GM18909 (cell line): ENCODE measurements around the gene C8B.

Experiments used
- ATAC-seq: cut with Tn5 transposase; IDR thresholded peaks from one replicate; pipeline ENCODE4 v1.9.1; 2021; ENCODE audit warnings: mild to moderate bottlenecking; ENCODE audit not compliant: unreplicated experiment, poor library complexity

Gene C8B

GRCh38 chr1:56965916-56966697 lies at the start of gene C8B:
Gene C8B, minus strand, starts transcription at chr1:56966015. Its CDS starts 67 bp downstream, at chr1:56965948.
- ATAC-seq, result no peak

DNA sequence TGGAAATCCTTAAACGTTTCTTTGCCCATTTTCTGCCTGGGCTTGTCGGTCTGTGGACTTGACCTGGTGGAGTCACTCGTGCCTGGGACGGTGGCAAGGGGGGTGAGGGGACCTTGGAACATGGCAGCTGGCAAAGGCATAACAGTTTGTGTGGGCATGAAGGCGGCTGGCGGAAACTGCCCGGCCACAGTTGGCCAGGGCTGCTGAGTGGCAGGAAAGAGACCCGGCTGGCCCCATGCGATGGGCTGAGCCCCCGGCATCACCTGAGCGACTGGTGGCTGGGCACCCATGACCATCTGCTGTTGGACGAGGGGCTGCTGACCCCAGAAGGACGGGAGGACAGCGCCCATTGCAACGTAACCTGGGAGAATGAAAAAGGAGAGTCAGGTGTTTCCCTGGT lies 49.3 kb upstream of the C8B start:
- no peak for ATAC-seq

DNA sequence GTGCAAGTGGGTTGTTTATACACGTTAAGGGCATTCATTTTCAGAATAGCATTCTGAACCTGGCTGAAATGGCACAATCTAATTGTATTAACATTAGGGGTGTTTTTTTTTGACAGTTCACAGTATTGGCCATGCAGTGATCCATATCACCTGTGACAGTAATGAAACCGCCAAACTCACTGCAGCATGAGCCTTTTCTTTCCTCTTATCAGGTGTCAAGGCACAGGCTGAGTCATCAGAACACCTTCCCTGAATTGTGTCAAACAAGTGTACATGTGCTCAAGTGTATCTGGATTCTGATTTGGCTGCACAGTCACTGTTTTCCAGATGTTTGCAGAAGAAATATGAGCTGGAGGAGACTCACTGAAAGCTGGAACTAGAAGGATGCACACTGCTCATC lies 47.7 kb upstream of the C8B start:
- ATAC-seq, result no peak

- ATAC-seq, result no peak
Measured at GRCh38 chr1:57012315-57012714, 46.5 kb upstream of the C8B start.

DNA sequence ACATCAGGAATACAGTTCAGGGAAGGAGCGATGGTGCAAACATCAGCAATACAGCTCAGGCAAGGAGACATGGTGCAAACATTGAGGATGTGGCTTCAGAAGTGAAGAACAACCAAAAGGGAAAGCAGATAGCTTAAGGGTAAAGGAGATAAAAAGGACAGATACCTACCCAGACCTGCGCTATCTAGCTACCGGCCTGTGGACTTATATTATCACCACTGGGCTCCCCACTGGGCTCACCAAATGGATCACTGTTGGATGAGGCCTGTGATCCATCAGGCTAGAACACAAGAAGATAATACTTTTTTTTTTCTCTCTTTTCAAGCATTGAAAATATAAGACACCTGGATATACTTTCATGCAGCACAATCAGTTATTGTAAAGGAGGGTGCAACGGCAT lies 44.7 kb upstream of the C8B start:
- no peak for ATAC-seq

- no peak for ATAC-seq
Measured at GRCh38 chr1:57007948-57008347, 42.1 kb upstream of the C8B start.

- no peak for ATAC-seq
Measured at GRCh38 chr1:57007472-57007871, 41.7 kb upstream of the C8B start.

GRCh38 chr1:57003398-57004139 lies 37.8 kb upstream of the C8B start:
- ATAC-seq, result no peak

DNA sequence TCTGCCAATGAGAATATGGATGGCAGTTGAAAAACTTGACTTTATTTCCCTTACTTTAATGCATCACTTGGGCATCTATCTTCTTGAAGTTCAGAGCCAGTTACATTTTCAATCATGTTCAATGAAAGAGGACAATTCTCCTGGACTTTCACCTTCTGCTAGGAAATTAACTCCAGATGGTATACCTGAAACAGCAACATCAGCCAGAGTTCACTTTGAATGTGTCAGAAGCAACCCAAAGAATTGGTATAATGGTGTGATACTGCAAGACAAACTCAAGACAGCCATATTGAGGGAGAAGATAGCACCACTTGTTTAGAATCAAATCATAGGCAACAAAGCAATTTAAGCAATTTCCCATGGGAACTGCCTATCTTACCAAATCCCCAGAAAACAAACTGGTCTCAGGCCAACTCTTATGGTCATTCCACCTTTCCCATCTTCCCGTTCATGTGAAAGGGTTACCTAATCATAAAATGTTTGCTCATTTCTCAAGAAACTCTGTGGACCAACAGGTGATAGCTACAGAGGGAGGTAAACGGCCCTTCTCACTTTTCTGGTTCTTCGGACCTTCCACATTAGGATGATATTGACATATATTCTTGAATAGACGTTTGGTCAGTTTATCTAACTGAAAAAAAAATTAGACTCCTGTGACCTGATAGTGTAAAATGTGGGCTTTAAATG lies 29.7 kb upstream of the C8B start:
- ATAC-seq, result no peak

DNA sequence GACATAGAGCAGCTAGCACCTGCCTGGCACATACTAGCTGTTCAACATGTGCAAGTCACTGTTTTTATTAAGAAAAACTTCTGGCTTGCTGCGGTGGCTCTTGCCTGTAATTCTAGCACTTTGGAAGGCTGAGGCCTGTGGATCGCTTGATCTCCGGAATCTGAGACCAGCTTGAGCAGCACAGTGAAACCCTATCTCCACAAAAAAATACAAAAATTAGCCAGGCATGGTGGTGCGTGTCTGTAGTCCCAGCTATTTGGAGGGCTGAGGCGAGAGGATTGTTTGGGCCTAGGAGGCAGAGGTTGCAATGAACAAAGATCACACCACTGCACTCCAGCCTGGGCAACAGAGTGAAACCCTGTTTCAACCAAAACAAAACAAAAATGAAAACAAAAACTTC lies 27.7 kb upstream of the C8B start:
- no peak for ATAC-seq

- ATAC-seq, result no peak
Measured at GRCh38 chr1:56992318-56993125, 26.7 kb upstream of the C8B start.

GRCh38 chr1:56991576-56991975 lies 25.8 kb upstream of the C8B start:
- ATAC-seq, result no peak

GRCh38 chr1:56986397-56986796 lies 20.6 kb upstream of the C8B start:
- ATAC-seq, result no peak

DNA sequence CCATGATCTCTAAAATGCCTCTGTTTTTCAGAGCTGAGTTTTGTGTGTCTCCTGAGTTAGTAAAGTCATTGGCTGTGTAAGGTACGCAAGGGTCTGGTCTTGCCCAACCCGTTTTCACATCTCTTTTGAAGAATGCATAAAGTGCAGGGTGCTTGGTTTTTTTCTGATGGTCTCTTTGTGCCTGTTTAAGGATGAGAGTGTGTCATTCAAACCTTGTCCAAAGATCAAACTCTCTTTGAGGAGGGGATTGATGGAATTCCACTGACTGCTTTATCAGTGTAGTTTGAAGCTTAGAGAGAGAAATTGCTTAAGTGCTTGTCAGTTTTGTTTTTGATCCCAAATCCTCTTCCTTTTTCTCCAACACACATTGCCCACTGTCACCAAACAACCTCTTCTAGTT lies 20.0 kb upstream of the C8B start:
- no peak for ATAC-seq

DNA sequence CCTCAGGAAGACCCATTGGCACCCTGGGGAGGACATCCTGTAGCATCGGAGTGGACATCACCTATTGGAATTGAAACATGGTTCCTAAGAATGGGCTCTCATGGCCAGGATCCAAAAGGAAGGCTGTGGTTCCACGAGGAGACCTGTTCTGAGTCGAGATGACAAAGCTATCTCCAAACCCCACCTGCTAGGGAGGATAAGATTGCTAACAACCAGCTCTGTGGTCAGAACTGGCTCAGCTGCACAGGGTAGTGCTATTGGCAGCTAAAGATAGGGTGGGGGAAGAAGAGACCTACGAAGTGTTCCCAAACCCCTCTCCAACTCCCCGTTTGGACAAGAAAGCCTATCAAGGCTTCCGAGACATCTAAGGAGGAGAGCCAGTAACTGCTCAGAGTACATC lies 17.7 kb upstream of the C8B start:
- ATAC-seq, result no peak

DNA sequence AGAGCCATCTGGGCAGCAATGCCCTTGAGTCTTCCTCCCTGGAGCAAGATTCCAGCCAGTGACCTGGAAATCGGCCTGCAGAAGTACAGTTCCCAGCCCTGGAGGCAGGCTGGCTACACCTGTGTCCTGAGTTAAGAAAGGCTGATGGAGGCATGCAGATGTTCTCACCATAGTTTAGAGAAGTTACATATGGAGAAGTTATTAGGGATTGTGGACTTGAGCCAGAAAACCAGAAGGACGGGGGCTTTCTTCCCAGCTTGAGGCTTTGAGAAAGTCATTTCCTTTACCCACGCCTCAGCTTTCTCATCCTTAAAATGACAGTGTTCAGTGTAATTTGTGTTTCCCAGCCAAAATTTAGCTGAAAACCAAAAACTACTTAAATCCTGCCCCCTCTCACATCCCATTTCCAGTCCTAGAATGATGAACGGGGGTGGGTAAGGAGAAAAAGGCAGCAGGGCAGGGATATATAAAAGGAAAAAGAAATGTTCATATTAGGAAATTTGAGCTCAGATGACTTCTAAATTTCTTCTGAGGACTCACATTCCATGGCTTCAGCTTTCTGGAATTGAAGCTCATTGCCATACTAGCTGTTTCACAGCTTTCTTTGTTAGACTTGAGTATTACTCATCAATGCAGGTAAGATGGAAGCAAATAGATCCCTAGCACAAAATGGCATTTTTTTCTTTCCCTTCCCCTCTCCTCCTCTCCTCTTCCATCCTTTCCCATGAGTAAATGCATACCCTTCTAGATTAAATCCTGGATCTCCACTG lies 14.4 kb upstream of the C8B start:
- ATAC-seq, result no peak

GRCh38 chr1:56978819-56979218 lies 13.0 kb upstream of the C8B start:
- ATAC-seq, result no peak

DNA sequence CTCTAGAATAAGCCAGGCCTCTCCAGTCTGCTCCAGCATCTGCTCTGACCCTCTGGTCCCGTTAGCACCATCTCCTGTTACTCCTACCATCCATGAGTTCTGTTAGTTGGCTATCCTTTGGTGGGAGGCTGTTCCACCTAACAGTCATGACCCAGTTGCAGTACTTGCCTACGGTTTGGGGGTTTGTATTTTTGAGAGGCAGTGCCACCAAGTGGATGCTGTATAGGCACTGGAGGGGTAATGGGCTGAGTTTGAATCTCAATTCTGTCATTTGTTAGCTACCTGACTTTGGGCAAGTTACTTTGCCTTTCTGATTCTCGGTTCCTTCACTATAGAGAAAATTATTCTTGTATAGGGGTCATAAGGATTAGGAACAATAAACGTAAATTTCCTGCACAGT lies 12.1 kb upstream of the C8B start:
- ATAC-seq, result no peak

GRCh38 chr1:56975446-56975845 lies 9.6 kb upstream of the C8B start:
- ATAC-seq, result no peak
